ENCODE results near the gene CACNB4.

Gene CACNB4

GRCh38 chr2:151783133-151783520 lies 315.7 kb downstream of the CACNB4 start:
- DNase-seq (ENCODE audit: low read depth): no peak

Data from activated T-helper 9 cell treated with anti-CD3 and anti-CD28 coated beads, Interleukin-2, amount 50 U/mL, for 16 hours (primary cell).